Tibial nerve (tissue), 3 donors: Measurements from ENCODE around the gene GPR162.

ENCODE experiments used
- POLR2A ChIP-seq, 2 donors: fragments of 450-650 bp; IDR thresholded peaks; one replicate each; pipeline ENCODE4 v1.6.1; 2017; ENCODE audit warnings: antibody characterized with exemption in 2 of 2, mild to moderate bottlenecking in 2 of 2, moderate library complexity in 2 of 2
- TF ChIP-seq, protein P1 (sequence below), 5 experiments: fragments of 200-600 bp in 3 of 5; fragments of 450-650 bp in 2 of 5; sonication (generic) in 3 of 5; IDR thresholded peaks; one replicate each; pipeline ENCODE4 v1.5.1; 2016 to 2019; ENCODE audit warnings: antibody characterized with exemption in 5 of 5, mild to moderate bottlenecking in 3 of 5, moderate library complexity in 2 of 5

DNA sequence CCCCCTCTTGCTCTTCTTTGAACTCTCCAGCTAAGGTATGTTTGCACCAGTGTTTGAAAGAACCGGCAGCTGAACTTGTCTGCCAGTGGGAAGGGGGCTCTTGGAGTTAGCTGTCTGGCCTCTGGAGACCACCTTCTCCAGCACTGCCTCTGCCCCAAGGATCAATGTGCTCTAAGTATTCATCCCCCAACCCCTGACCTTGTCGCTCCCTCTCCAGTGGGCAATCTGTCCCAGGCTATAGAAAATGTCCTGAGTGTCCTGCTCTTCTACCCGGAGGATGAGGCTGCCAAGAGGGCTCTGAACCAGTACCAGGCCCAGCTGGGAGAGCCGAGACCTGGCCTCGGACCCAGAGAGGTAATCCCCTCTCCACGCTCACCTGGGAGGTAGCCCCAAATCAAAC is 9.4 kb downstream of the GPR162 start:
- TF ChIP-seq, protein P1, sequence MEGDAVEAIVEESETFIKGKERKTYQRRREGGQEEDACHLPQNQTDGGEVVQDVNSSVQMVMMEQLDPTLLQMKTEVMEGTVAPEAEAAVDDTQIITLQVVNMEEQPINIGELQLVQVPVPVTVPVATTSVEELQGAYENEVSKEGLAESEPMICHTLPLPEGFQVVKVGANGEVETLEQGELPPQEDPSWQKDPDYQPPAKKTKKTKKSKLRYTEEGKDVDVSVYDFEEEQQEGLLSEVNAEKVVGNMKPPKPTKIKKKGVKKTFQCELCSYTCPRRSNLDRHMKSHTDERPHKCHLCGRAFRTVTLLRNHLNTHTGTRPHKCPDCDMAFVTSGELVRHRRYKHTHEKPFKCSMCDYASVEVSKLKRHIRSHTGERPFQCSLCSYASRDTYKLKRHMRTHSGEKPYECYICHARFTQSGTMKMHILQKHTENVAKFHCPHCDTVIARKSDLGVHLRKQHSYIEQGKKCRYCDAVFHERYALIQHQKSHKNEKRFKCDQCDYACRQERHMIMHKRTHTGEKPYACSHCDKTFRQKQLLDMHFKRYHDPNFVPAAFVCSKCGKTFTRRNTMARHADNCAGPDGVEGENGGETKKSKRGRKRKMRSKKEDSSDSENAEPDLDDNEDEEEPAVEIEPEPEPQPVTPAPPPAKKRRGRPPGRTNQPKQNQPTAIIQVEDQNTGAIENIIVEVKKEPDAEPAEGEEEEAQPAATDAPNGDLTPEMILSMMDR (IDR thresholded peaks at IDR 0.05): no peak
- no peak for TF ChIP-seq POLR2A (IDR thresholded peaks at IDR 0.05)
